Transverse colon (tissue), 3 donors: ENCODE measurements around the gene DYNC1LI1.
"Not testable (repeated sequence)": the region's sequence is repeated elsewhere in the genome, so short reads cannot be mapped to it uniquely, and the experiment has no call there.

Experiments
- CTCF ChIP-seq, 5 experiments: fragments of 200-600 bp in 3 of 5; fragments of 450-650 bp in 2 of 5; sonication (generic) in 3 of 5; IDR thresholded peaks; 1 replicate in 2 of 5; 2 replicates in 3 of 5; pipeline ENCODE4 v1.5.1; 2016 to 2017; ENCODE audit warnings: antibody characterized with exemption in 5 of 5, inconsistent platforms in 3 of 5, mild to moderate bottlenecking in 2 of 5, moderate library complexity in 1 of 5
- EP300 ChIP-seq: sonication (generic); formaldehyde crosslinking; IDR thresholded peaks from one replicate; pipeline ENCODE4 v1.6.1; 2017; ENCODE audit warnings: antibody characterized with exemption, low read depth
- POLR2A ChIP-seq: fragments of 450-650 bp; IDR thresholded peaks from one replicate; pipeline ENCODE4 v1.6.1; 2016; ENCODE audit warnings: antibody characterized with exemption, mild to moderate bottlenecking, moderate library complexity

GRCh38 chr3:32518921-32519320 lies 51.7 kb downstream of the DYNC1LI1 start:
- TF ChIP-seq CTCF (IDR thresholded peaks at IDR 0.05); EP300; POLR2A: not testable (repeated sequence)
